Measurements from ENCODE around the gene ACTR3C.
"Not testable (repeated sequence)": the region's sequence is repeated elsewhere in the genome, so short reads cannot be mapped to it uniquely, and the experiment has no call there.

ACTR3C gene

GRCh38 chr7:150266953-150267665 is 56.2 kb downstream of the ACTR3C start:
- H3K27ac ChIP-seq (ENCODE audit: insufficient read depth, low read depth, low read length, poor library complexity, severe bottlenecking); H3K9me3 ChIP-seq (ENCODE audit: control insufficient read depth, low read length); H3K27me3 ChIP-seq (ENCODE audit: control insufficient read depth, insufficient read depth, low read length, poor library complexity, severe bottlenecking); H3K4me1 ChIP-seq (ENCODE audit: control insufficient read depth, insufficient read depth, low read length); H3K36me3 ChIP-seq (ENCODE audit: control insufficient read depth, insufficient read depth, low read length); H3K4me3 ChIP-seq (ENCODE audit: insufficient read depth, low read depth, low read length): not testable (repeated sequence)
- WGBS, 2 experiments, result 86 to 88% methylated on average over 19 of the region's 20 CpGs

- WGBS, 2 experiments, result 84 to 88% methylated on average over 3 to 4 of the region's 5 CpGs
- not testable (repeated sequence) for H3K9me3 ChIP-seq (ENCODE audit: control insufficient read depth, low read length); H3K4me3 ChIP-seq (ENCODE audit: insufficient read depth, low read depth, low read length); H3K36me3 ChIP-seq (ENCODE audit: control insufficient read depth, insufficient read depth, low read length); H3K27ac ChIP-seq (ENCODE audit: insufficient read depth, low read depth, low read length, poor library complexity, severe bottlenecking); H3K27me3 ChIP-seq (ENCODE audit: control insufficient read depth, insufficient read depth, low read length, poor library complexity, severe bottlenecking); H3K4me1 ChIP-seq (ENCODE audit: control insufficient read depth, insufficient read depth, low read length)
Measured at GRCh38 chr7:150262656-150263055, 60.7 kb downstream of the ACTR3C start.

- WGBS, 2 experiments, result 88 to 91% methylated on average over 2 of the region's 3 CpGs
- not testable (repeated sequence) for H3K36me3 ChIP-seq (ENCODE audit: control insufficient read depth, insufficient read depth, low read length)
Measured at GRCh38 chr7:150247745-150248144, 75.6 kb downstream of the ACTR3C start.

GRCh38 chr7:150245208-150245607 is 78.1 kb downstream of the ACTR3C start:
- not testable (repeated sequence) for H3K4me1 ChIP-seq (ENCODE audit: control insufficient read depth, insufficient read depth, low read length); H3K36me3 ChIP-seq (ENCODE audit: control insufficient read depth, insufficient read depth, low read length); H3K27me3 ChIP-seq (ENCODE audit: control insufficient read depth, insufficient read depth, low read length, poor library complexity, severe bottlenecking); H3K9me3 ChIP-seq (ENCODE audit: control insufficient read depth, low read length); H3K27ac ChIP-seq (ENCODE audit: insufficient read depth, low read depth, low read length, poor library complexity, severe bottlenecking); H3K4me3 ChIP-seq (ENCODE audit: insufficient read depth, low read depth, low read length)
- 60 to 90% methylated on average over 1 of the region's 2 CpGs for WGBS, 2 experiments

More at GRCh38 chr7:150247745-150248144, 75.6 kb downstream of the ACTR3C start:
- not testable (repeated sequence) for H3K9me3 ChIP-seq (ENCODE audit: control insufficient read depth, low read length); H3K27me3 ChIP-seq (ENCODE audit: control insufficient read depth, insufficient read depth, low read length, poor library complexity, severe bottlenecking); H3K27ac ChIP-seq (ENCODE audit: insufficient read depth, low read depth, low read length, poor library complexity, severe bottlenecking); H3K4me1 ChIP-seq (ENCODE audit: control insufficient read depth, insufficient read depth, low read length); H3K4me3 ChIP-seq (ENCODE audit: insufficient read depth, low read depth, low read length)

- not testable (repeated sequence) for H3K4me3 ChIP-seq (ENCODE audit: insufficient read depth, low read depth, low read length); H3K27ac ChIP-seq (ENCODE audit: insufficient read depth, low read depth, low read length, poor library complexity, severe bottlenecking); H3K9me3 ChIP-seq (ENCODE audit: control insufficient read depth, low read length); H3K27me3 ChIP-seq (ENCODE audit: control insufficient read depth, insufficient read depth, low read length, poor library complexity, severe bottlenecking); H3K4me1 ChIP-seq (ENCODE audit: control insufficient read depth, insufficient read depth, low read length); H3K36me3 ChIP-seq (ENCODE audit: control insufficient read depth, insufficient read depth, low read length)
- 94 to 100% methylated on average over 1 to 2 of the region's 2 CpGs for WGBS, 2 experiments
Measured at GRCh38 chr7:150242935-150243334, 80.4 kb downstream of the ACTR3C start.

- WGBS, 2 experiments, result 70 to 74% methylated on average over 3 of the region's 3 CpGs
- not testable (repeated sequence) for H3K9me3 ChIP-seq (ENCODE audit: control insufficient read depth, low read length); H3K4me1 ChIP-seq (ENCODE audit: control insufficient read depth, insufficient read depth, low read length); H3K27ac ChIP-seq (ENCODE audit: insufficient read depth, low read depth, low read length, poor library complexity, severe bottlenecking); H3K36me3 ChIP-seq (ENCODE audit: control insufficient read depth, insufficient read depth, low read length); H3K4me3 ChIP-seq (ENCODE audit: insufficient read depth, low read depth, low read length)
- H3K27me3 ChIP-seq (ENCODE audit: control insufficient read depth, insufficient read depth, low read length, poor library complexity, severe bottlenecking), result peaks cover 22% of the 10 kb centered on the region
Measured at GRCh38 chr7:150225444-150225843, 97.9 kb downstream of the ACTR3C start.

- not testable (repeated sequence) for H3K4me3 ChIP-seq (ENCODE audit: insufficient read depth, low read depth, low read length)
- WGBS, 2 experiments, result 67 to 73% methylated on average over 4 to 7 of the region's 11 CpGs
Measured at GRCh38 chr7:150222083-150222972, 101.0 kb downstream of the ACTR3C start.

GRCh38 chr7:150220673-150221181 is 102.6 kb downstream of the ACTR3C start:
- H3K4me1 ChIP-seq (ENCODE audit: control insufficient read depth, insufficient read depth, low read length); H3K36me3 ChIP-seq (ENCODE audit: control insufficient read depth, insufficient read depth, low read length); H3K27ac ChIP-seq (ENCODE audit: insufficient read depth, low read depth, low read length, poor library complexity, severe bottlenecking); H3K9me3 ChIP-seq (ENCODE audit: control insufficient read depth, low read length): not testable (repeated sequence)
- H3K27me3 ChIP-seq (ENCODE audit: control insufficient read depth, insufficient read depth, low read length, poor library complexity, severe bottlenecking), result peaks cover 40% of the 10 kb centered on the region
- WGBS, 2 experiments, result 6% methylated on average over 32 to 33 of the region's 38 CpGs
- H3K4me3 ChIP-seq (ENCODE audit: insufficient read depth, low read depth, low read length), result peak overlapping the region; percentile 23

More at GRCh38 chr7:150222083-150222972, 101.0 kb downstream of the ACTR3C start:
- H3K27me3 ChIP-seq (ENCODE audit: control insufficient read depth, insufficient read depth, low read length, poor library complexity, severe bottlenecking), result peaks cover 40% of the 10 kb centered on the region
- H3K36me3 ChIP-seq (ENCODE audit: control insufficient read depth, insufficient read depth, low read length); H3K9me3 ChIP-seq (ENCODE audit: control insufficient read depth, low read length); H3K4me1 ChIP-seq (ENCODE audit: control insufficient read depth, insufficient read depth, low read length); H3K27ac ChIP-seq (ENCODE audit: insufficient read depth, low read depth, low read length, poor library complexity, severe bottlenecking): not testable (repeated sequence)

GRCh38 chr7:150219941-150220658 is 103.2 kb downstream of the ACTR3C start:
- H3K4me1 ChIP-seq (ENCODE audit: control insufficient read depth, insufficient read depth, low read length); H3K36me3 ChIP-seq (ENCODE audit: control insufficient read depth, insufficient read depth, low read length); H3K27ac ChIP-seq (ENCODE audit: insufficient read depth, low read depth, low read length, poor library complexity, severe bottlenecking); H3K9me3 ChIP-seq (ENCODE audit: control insufficient read depth, low read length): not testable (repeated sequence)
- Histone ChIP-seq H3K4me3 (ENCODE audit: insufficient read depth, low read depth, low read length) (peak overlapping the region; percentile 23), H3K27me3 (ENCODE audit: control insufficient read depth, insufficient read depth, low read length, poor library complexity, severe bottlenecking) (peaks cover 42% of the 10 kb centered on the region)
- WGBS, 2 experiments, result 1 to 2% methylated on average over 24 to 25 of the region's 50 CpGs

GRCh38 chr7:150206848-150207247 is 116.5 kb downstream of the ACTR3C start:
- not testable (repeated sequence) for H3K27me3 ChIP-seq (ENCODE audit: control insufficient read depth, insufficient read depth, low read length, poor library complexity, severe bottlenecking); H3K36me3 ChIP-seq (ENCODE audit: control insufficient read depth, insufficient read depth, low read length); H3K4me3 ChIP-seq (ENCODE audit: insufficient read depth, low read depth, low read length); H3K9me3 ChIP-seq (ENCODE audit: control insufficient read depth, low read length); H3K4me1 ChIP-seq (ENCODE audit: control insufficient read depth, insufficient read depth, low read length); H3K27ac ChIP-seq (ENCODE audit: insufficient read depth, low read depth, low read length, poor library complexity, severe bottlenecking)
- WGBS, 2 experiments, result 100% methylated on average over 1 of the region's 1 CpG
